Spleen (tissue), 11 donors: ENCODE results near the gene SUN3. TPM values are rescaled to one million over a fixed set of nuclear protein-coding genes. Genes with fewer than 3 reads are reported as not detected.
"Not testable (repeated sequence)": the region's sequence is repeated elsewhere in the genome, so short reads cannot be mapped to it uniquely, and the experiment has no call there.

Experiments
- DNase-seq: peaks from one replicate; pipeline ENCODE4 v3.0.0-alpha.2; 2020
- H3K27ac ChIP-seq, 8 donors: fragments of 200-600 bp; sonication (generic) in 7 of 8; 1 replicate in 4 of 8; 2 replicates in 4 of 8; pipeline versions ENCODE4 v1.5.0 to v1.8.0; 2016 to 2021; ENCODE audit warnings: inconsistent platforms in 4 of 8, mild to moderate bottlenecking in 4 of 8, moderate library complexity in 1 of 8
- H3K27me3 ChIP-seq, 7 donors: fragments of 200-600 bp; sonication (generic) in 6 of 7; replicated peaks in 1 of 7; 1 replicate in 4 of 7; 2 replicates in 3 of 7; pipeline versions ENCODE4 v1.5.0 to v1.8.0; 2016 to 2021; ENCODE audit warnings: inconsistent platforms in 3 of 7, mild to moderate bottlenecking in 1 of 7
- H3K36me3 ChIP-seq, 6 donors: fragments of 200-600 bp; sonication (generic) in 5 of 6; 1 replicate in 4 of 6; 2 replicates in 2 of 6; pipeline versions ENCODE4 v1.5.0 to v1.8.0; 2016 to 2021; ENCODE audit warnings: inconsistent platforms in 2 of 6
- H3K4me1 ChIP-seq, 6 donors: fragments of 200-600 bp; sonication (generic) in 5 of 6; 1 replicate in 3 of 6; 2 replicates in 3 of 6; pipeline versions ENCODE4 v1.5.0 to v1.8.0; 2016 to 2021; ENCODE audit warnings: inconsistent platforms in 3 of 6
- H3K4me3 ChIP-seq, 8 donors: fragments of 200-600 bp; sonication (generic) in 7 of 8; 1 replicate in 4 of 8; 2 replicates in 4 of 8; pipeline versions ENCODE4 v1.5.0 to v1.8.0; 2016 to 2021; ENCODE audit warnings: inconsistent platforms in 4 of 8, mild to moderate bottlenecking in 4 of 8, moderate library complexity in 2 of 8
- H3K9me3 ChIP-seq, 8 donors: fragments of 200-600 bp; sonication (generic) in 7 of 8; 1 replicate in 4 of 8; 2 replicates in 4 of 8; pipeline versions ENCODE4 v1.5.0 to v1.8.0; 2016 to 2021; ENCODE audit warnings: inconsistent platforms in 4 of 8
- POLR2A ChIP-seq, 3 donors: fragments of 450-650 bp; IDR thresholded peaks; one replicate each; pipeline ENCODE4 v1.5.1; 2017; ENCODE audit warnings: antibody characterized with exemption in 3 of 3, mild to moderate bottlenecking in 1 of 3
- POLR2AphosphoS5 ChIP-seq, 3 donors: sonication (generic); formaldehyde crosslinking; IDR thresholded peaks; one replicate each; pipeline ENCODE4 v1.5.1; 2017; ENCODE audit warnings: antibody characterized with exemption in 3 of 3
- WGBS, 5 donors: extraction: QIAGEN DNeasy Blood & Tissue Kit in 3 of 5; methylation state at CpG; one replicate each; pipeline versions ENCODE4 v1.1.5 to v1.1.7; 2013 to 2018; 5-methylcytosine and 5-hydroxymethylcytosine counted together
- intact Hi-C: fragments of 100-400 bp; cut with DNase I; formaldehyde crosslinking; loops from one replicate; pipeline ENCODE4 v1.15.0; 2023; ENCODE audit warnings: low total_unique reads
- polyA plus RNA-seq, 3 donors: library from polyadenylated mRNA; stranded (reverse); fragments of 200-250 nt; gene quantifications; one replicate each; pipeline ENCODE4 v1.2.1, GENCODE V29; 2013
- total RNA-seq, 7 donors: library from RNA; depleted of rRNA in 3 of 7; stranded (reverse); fragments of >200 nt in 3 of 7; fragmentation: NEBNext Ultra II Directional in 4 of 7; extraction: Animal tissue kit (Norgen Biotek cat#: 25700) in 4 of 7; gene quantifications; one replicate each; pipeline versions ENCODE4 v1.1.0 to v1.2.1, GENCODE V29; 2016 to 2021
- TF ChIP-seq, protein P1 (sequence below), 11 experiments: fragments of 200-600 bp in 7 of 11; fragments of 450-650 bp in 4 of 11; sonication (generic) in 4 of 11; IDR thresholded peaks in 8 of 11; conservative IDR thresholded peaks in 3 of 11; 1 replicate in 7 of 11; 2 replicates in 4 of 11; pipeline versions ENCODE4 v1.4.0 to v1.8.0; 2016 to 2021; ENCODE audit warnings: antibody characterized with exemption in 11 of 11, inconsistent platforms in 4 of 11, mild to moderate bottlenecking in 1 of 11
- donor health status: healthy with polysubstance abuse.
- donor health status: DM: no; HTN: no; CAD: no; lungs with moderate emphysema.
- donor health status: DM: no; HTN: no; CAD: no.
- donor health status: Bipolar disorder and iron deficiency.
- donor health status: healthy.
- donor health status: DM: no; HTN: no; CAD: no.
- donor health status: DM: yes; HTN: yes; CAD: no.

The SUN3 gene
- total and polyA plus RNA-seq, 10 donors = not detected

GRCh38 chr7:47990592-47990991, 38.3 kb downstream of the SUN3 start:
- no peaks in the 10 kb centered on the region for H3K27me3 ChIP-seq
- H3K36me3 ChIP-seq = no peaks in the 10 kb centered on the region
- 95 to 98% (median 96%) methylated on average over 5 of the region's 5 CpGs for WGBS, 5 donors
- peaks cover 5 to 19% (median 11%) of the 10 kb centered on the region in 6 donors for H3K4me1 ChIP-seq
- DNase-seq = no peak
- H3K27ac ChIP-seq = no peak overlapping the region
- TF ChIP-seq POLR2AphosphoS5 (IDR thresholded peaks at IDR 0.05) = no peak
- TF ChIP-seq POLR2A (IDR thresholded peaks at IDR 0.05) = no peak
- TF ChIP-seq, protein P1, sequence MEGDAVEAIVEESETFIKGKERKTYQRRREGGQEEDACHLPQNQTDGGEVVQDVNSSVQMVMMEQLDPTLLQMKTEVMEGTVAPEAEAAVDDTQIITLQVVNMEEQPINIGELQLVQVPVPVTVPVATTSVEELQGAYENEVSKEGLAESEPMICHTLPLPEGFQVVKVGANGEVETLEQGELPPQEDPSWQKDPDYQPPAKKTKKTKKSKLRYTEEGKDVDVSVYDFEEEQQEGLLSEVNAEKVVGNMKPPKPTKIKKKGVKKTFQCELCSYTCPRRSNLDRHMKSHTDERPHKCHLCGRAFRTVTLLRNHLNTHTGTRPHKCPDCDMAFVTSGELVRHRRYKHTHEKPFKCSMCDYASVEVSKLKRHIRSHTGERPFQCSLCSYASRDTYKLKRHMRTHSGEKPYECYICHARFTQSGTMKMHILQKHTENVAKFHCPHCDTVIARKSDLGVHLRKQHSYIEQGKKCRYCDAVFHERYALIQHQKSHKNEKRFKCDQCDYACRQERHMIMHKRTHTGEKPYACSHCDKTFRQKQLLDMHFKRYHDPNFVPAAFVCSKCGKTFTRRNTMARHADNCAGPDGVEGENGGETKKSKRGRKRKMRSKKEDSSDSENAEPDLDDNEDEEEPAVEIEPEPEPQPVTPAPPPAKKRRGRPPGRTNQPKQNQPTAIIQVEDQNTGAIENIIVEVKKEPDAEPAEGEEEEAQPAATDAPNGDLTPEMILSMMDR (IDR thresholded peaks at IDR 0.05 in 8 of 11, conservative IDR thresholded peaks at IDR 0.05 in 3 of 11) = no peak
- intact Hi-C loops = loop anchor here (2.0 kb wide), 1 partner anchor 120 kb away; no protein-coding TSS in a partner anchor
- H3K9me3 ChIP-seq = no peaks in the 10 kb centered on the region
- H3K4me3 ChIP-seq = no peak overlapping the region

- H3K27ac ChIP-seq, DNase-seq, H3K36me3 ChIP-seq, H3K4me3 ChIP-seq, H3K27me3 ChIP-seq, H3K9me3 ChIP-seq: not testable (repeated sequence)
- WGBS, 5 donors = 51 to 67% (median 58%) methylated on average over 9 to 10 of the region's 10 CpGs
- H3K4me1 ChIP-seq = peaks cover 5 to 19% (median 11%) of the 10 kb centered on the region in 6 donors
- intact Hi-C loops = loop anchor here (2.0 kb wide), 1 partner anchor 121 kb away; no protein-coding TSS in a partner anchor
Observed at GRCh38 chr7:47989607-47990400, 39.1 kb downstream of the SUN3 start.

DNA sequence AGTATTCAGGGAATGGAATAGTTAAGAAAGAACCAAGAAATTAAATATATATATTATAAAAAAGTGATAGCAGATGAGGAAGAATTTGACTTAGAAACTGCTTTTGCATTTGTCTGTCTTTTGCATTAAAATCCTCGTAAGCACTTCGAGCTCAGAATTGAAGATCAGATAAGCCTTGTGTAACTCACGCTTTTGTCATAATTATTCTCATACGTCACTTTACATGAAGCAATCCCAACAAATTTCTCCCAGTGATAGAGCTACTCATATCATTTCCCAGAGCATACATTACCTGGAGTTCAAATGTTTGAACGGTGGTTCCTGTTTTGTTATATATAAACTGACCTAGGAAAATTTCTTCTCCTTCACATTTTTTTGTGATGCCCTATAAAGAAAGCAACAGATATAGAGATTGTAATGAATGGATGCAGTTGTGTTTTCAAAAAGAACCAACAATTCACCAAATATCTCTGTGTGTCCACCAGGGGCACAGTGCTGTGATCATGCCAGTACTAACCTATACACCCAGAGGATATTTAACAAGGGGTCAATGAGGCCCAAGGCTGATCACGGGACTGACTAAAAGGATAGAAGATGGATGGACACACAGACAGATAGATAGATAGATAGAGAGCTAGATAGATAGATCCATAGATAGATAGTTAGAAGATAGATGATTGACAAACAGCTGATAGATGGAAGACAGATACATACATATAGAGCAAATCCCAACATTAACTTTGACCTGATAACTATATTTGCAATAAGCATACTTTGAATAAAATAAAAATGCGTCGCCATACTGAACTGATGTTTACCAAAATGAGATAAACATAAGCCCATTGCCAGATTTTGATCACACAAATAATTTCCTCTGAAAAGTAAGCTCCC, 40.2 kb downstream of the SUN3 start:
- no peak for DNase-seq
- intact Hi-C loops = no loop called here
- no peak overlapping the region for H3K27ac ChIP-seq
- TF ChIP-seq POLR2A (IDR thresholded peaks at IDR 0.05) (no peak), POLR2AphosphoS5 (IDR thresholded peaks at IDR 0.05) (no peak)
- TF ChIP-seq, protein P1 (IDR thresholded peaks at IDR 0.05 in 8 of 11, conservative IDR thresholded peaks at IDR 0.05 in 3 of 11) = no peak
- 85 to 93% (median 88%) methylated on average over 8 of the region's 8 CpGs for WGBS, 5 donors
- H3K4me3 ChIP-seq = no peak overlapping the region
- no peaks in the 10 kb centered on the region for H3K27me3 ChIP-seq
- H3K9me3 ChIP-seq = no peaks in the 10 kb centered on the region
- peaks cover 5 to 19% (median 11%) of the 10 kb centered on the region in 6 donors for H3K4me1 ChIP-seq
- H3K36me3 ChIP-seq = no peaks in the 10 kb centered on the region

- Histone ChIP-seq H3K4me1 (peaks cover 9 to 20% (median 17%) of the 10 kb centered on the region in 6 donors), H3K9me3 (no peaks in the 10 kb centered on the region), H3K4me3 (no peak overlapping the region), H3K27ac (no peak overlapping the region), H3K36me3 (peaks cover 0 to 9% (median 6%) of the 10 kb centered on the region in 6 donors), H3K27me3 (no peaks in the 10 kb centered on the region)
- TF ChIP-seq POLR2A (IDR thresholded peaks at IDR 0.05) (no peak), POLR2AphosphoS5 (IDR thresholded peaks at IDR 0.05) (no peak)
- TF ChIP-seq, protein P1 (IDR thresholded peaks at IDR 0.05 in 8 of 11, conservative IDR thresholded peaks at IDR 0.05 in 3 of 11) = no peak
- DNase-seq = no peak
- WGBS, 5 donors = 65 to 75% (median 73%) methylated on average over 2 of the region's 2 CpGs
- intact Hi-C loops = no loop called here
Observed at GRCh38 chr7:47982610-47983009, 46.3 kb downstream of the SUN3 start.

DNA sequence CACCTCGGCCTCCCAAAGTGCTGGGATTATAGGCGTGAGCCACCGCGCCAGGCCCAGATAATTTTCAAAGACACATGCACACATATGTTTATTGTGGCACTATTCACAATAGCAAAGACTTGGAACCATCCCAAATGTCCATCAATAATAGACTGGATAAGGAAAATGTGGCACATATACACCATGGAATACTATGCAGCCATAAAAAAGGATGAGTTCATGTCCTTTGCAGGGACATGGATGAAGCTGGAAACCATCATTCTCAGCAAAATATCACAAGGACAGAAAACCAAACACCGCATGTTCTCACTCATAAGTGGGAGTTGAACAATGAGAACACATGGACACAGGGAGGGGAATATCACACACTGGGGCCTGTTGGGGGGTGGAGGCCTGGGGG, 48.3 kb downstream of the SUN3 start:
- H3K9me3 ChIP-seq, H3K4me3 ChIP-seq, DNase-seq, intact Hi-C loops, H3K27me3 ChIP-seq, H3K27ac ChIP-seq: not testable (repeated sequence)
- WGBS, 5 donors = 95 to 100% (median 98%) methylated on average over 1 to 5 of the region's 5 CpGs
- H3K4me1 ChIP-seq = peaks cover 9 to 32% (median 18%) of the 10 kb centered on the region in 6 donors
- peaks cover 3 to 29% (median 25%) of the 10 kb centered on the region in 6 donors for H3K36me3 ChIP-seq
